Measurements from ENCODE around the gene TNK2. TPM values are rescaled to one million over a fixed set of nuclear protein-coding genes. Genes with fewer than 3 reads are reported as not detected.

Gene TNK2
- total and polyA plus RNA-seq, 2 of the 8 experiments (the other 6 are each of a cell fraction or from before 2014, with no cell fraction given) = 10.4 to 33.9 TPM

- TF ChIP-seq KDM1A (IDR thresholded peaks at IDR 0.05; ENCODE audit: borderline replicate concordance, low read length) = peak; percentile 94; the same call in 1 of the 2 replicates
Measured at GRCh38 chr3:195889870-195890295, 18.5 kb downstream of the TNK2 start (continued).
